ENCODE measurements around the gene MOV10. TPM values are rescaled to one million over a fixed set of nuclear protein-coding genes. Genes with fewer than 3 reads are reported as not detected.

Gene MOV10
- total and polyA plus RNA-seq, 2 donors = 33.6 to 62.9 TPM

DNA sequence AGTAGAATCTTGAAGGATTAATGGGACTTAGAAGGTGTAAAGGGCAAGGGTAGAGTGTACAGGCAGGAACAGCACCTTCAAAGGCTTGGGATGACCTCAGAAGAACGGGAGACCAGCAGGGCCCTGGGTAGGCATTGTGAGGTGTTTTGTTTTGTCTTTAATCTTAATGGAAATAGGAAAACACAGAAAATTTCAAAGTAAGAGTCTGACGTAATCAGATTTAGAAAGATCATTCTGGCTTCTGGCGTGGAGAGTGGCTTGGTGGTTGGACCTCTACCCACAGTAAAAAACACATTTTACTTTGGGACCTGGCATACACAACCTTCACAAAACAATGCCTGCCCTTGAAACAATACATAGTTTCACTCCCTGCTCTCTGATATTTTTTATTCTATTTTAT, 4.1 kb downstream of the MOV10 start:
- Histone ChIP-seq H3K27me3 (ENCODE audit: control insufficient read depth in 2 of 2, insufficient read depth in 1 of 2, low read length in 1 of 2) (no peaks in the 10 kb centered on the region), H3K4me3 (ENCODE audit: low read length in 2 of 2) (no peak overlapping the region), H3K27ac (ENCODE audit: low read depth in 1 of 2, low read length in 1 of 2) (no peak overlapping the region), H3K4me1 (ENCODE audit: control insufficient read depth in 2 of 2, insufficient read depth in 2 of 2, low read length in 2 of 2) (peaks cover 3 to 18% of the 10 kb centered on the region in 2 donors), H3K36me3 (ENCODE audit: control insufficient read depth in 2 of 2, insufficient read depth in 2 of 2, low read length in 1 of 2) (no peaks in the 10 kb centered on the region), H3K9me3 (ENCODE audit: control insufficient read depth in 2 of 2, insufficient read depth in 1 of 2, low read length in 1 of 2) (no peaks in the 10 kb centered on the region)
- DNase-seq (ENCODE audit: low read depth in 6 of 9, low spot score in 9 of 9) = no peak
- 90% methylated on average over 3 of the region's 3 CpGs for WGBS

DNA sequence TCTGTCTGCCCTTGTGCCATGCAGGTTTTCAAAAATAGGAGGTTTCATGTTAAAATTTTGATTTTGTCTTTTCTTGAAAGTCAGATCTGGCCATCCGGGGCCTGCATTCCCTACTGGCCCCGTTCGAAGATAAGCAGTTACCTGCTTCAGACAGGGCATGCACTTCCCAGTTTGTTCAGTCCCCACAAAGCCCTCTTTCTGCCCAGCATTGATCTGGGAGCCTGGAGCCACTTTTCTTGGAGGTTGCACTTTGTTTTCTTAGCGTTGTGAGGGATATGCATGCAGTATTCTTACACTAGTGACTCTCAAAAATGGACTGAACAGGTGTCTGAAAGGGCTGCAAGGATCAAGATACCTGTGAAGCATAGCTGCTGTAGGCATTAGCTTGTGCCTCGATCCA, 11.5 kb downstream of the MOV10 start:
- Histone ChIP-seq H3K4me3 (ENCODE audit: low read length in 2 of 2) (no peak overlapping the region), H3K4me1 (ENCODE audit: control insufficient read depth in 2 of 2, insufficient read depth in 2 of 2, low read length in 2 of 2) (peaks cover 0 to 15% of the 10 kb centered on the region in 2 donors), H3K27me3 (ENCODE audit: control insufficient read depth in 2 of 2, insufficient read depth in 1 of 2, low read length in 1 of 2) (no peaks in the 10 kb centered on the region), H3K27ac (ENCODE audit: low read depth in 1 of 2, low read length in 1 of 2) (no peak overlapping the region), H3K9me3 (ENCODE audit: control insufficient read depth in 2 of 2, insufficient read depth in 1 of 2, low read length in 1 of 2) (no peaks in the 10 kb centered on the region), H3K36me3 (ENCODE audit: control insufficient read depth in 2 of 2, insufficient read depth in 2 of 2, low read length in 1 of 2) (peaks cover 12 to 14% of the 10 kb centered on the region in 2 donors)
- 96% methylated on average over 5 of the region's 5 CpGs for WGBS
- no peak for DNase-seq (ENCODE audit: low read depth in 6 of 9, low spot score in 9 of 9)

DNA sequence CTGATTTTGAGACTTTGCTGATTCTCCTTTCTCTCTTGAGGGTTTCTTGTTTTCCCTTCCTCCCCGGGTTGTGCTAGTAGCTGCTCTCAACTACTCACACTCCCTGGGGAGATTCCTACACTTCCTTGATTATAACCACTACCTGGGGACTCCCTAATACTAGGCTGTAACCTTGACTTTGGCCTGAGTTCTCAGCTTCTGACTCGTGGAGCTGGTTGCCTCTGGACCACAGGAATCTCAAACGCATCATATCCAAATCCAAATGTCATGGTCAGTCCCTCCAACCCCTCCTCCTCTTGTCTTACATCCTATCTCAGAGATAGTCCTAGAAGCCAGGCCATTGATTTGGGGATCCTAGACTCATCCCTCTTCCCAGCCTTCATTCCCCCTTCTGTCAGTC, 12.0 kb downstream of the MOV10 start:
- no peak for DNase-seq (ENCODE audit: low read depth in 6 of 9, low spot score in 9 of 9)
- peaks cover 13 to 14% of the 10 kb centered on the region in 2 donors for H3K36me3 ChIP-seq (ENCODE audit: control insufficient read depth in 2 of 2, insufficient read depth in 2 of 2, low read length in 1 of 2)
- H3K27ac ChIP-seq (ENCODE audit: low read depth in 1 of 2, low read length in 1 of 2) = no peak overlapping the region
- 95% methylated on average over 3 of the region's 3 CpGs for WGBS
- H3K4me1 ChIP-seq (ENCODE audit: control insufficient read depth in 2 of 2, insufficient read depth in 2 of 2, low read length in 2 of 2) = peaks cover 0 to 15% of the 10 kb centered on the region in 2 donors
- no peaks in the 10 kb centered on the region for H3K9me3 ChIP-seq (ENCODE audit: control insufficient read depth in 2 of 2, insufficient read depth in 1 of 2, low read length in 1 of 2)
- no peak overlapping the region for H3K4me3 ChIP-seq (ENCODE audit: low read length in 2 of 2)
- H3K27me3 ChIP-seq (ENCODE audit: control insufficient read depth in 2 of 2, insufficient read depth in 1 of 2, low read length in 1 of 2) = no peaks in the 10 kb centered on the region

- no peaks in the 10 kb centered on the region for H3K27me3 ChIP-seq (ENCODE audit: control insufficient read depth in 2 of 2, insufficient read depth in 1 of 2, low read length in 1 of 2)
- no peak overlapping the region for H3K27ac ChIP-seq (ENCODE audit: low read depth in 1 of 2, low read length in 1 of 2)
- H3K36me3 ChIP-seq (ENCODE audit: control insufficient read depth in 2 of 2, insufficient read depth in 2 of 2, low read length in 1 of 2) = peaks cover 17 to 18% of the 10 kb centered on the region in 2 donors
- H3K9me3 ChIP-seq (ENCODE audit: control insufficient read depth in 2 of 2, insufficient read depth in 1 of 2, low read length in 1 of 2) = no peaks in the 10 kb centered on the region
- WGBS = 94% methylated on average over 4 of the region's 4 CpGs
- no peak for DNase-seq (ENCODE audit: low read depth in 6 of 9, low spot score in 9 of 9)
- H3K4me1 ChIP-seq (ENCODE audit: control insufficient read depth in 2 of 2, insufficient read depth in 2 of 2, low read length in 2 of 2) = peaks cover 0 to 15% of the 10 kb centered on the region in 2 donors
- no peak overlapping the region for H3K4me3 ChIP-seq (ENCODE audit: low read length in 2 of 2)
Observed at GRCh38 chr1:112686835-112687234, 12.4 kb downstream of the MOV10 start.

GRCh38 chr1:112687361-112687760, 12.9 kb downstream of the MOV10 start:
- DNase-seq (ENCODE audit: low read depth in 6 of 9, low spot score in 9 of 9) = no peak
- peak overlapping the region; percentile 69 to 85 for H3K27ac ChIP-seq (ENCODE audit: low read depth in 1 of 2, low read length in 1 of 2)
- WGBS = 95% methylated on average over 4 of the region's 4 CpGs
- no peaks in the 10 kb centered on the region for H3K9me3 ChIP-seq (ENCODE audit: control insufficient read depth in 2 of 2, insufficient read depth in 1 of 2, low read length in 1 of 2)
- peaks cover 0 to 15% of the 10 kb centered on the region in 2 donors for H3K4me1 ChIP-seq (ENCODE audit: control insufficient read depth in 2 of 2, insufficient read depth in 2 of 2, low read length in 2 of 2)
- H3K4me3 ChIP-seq (ENCODE audit: low read length in 2 of 2) = no peak overlapping the region
- no peaks in the 10 kb centered on the region for H3K27me3 ChIP-seq (ENCODE audit: control insufficient read depth in 2 of 2, insufficient read depth in 1 of 2, low read length in 1 of 2)
- peaks cover 21 to 23% of the 10 kb centered on the region in 2 donors for H3K36me3 ChIP-seq (ENCODE audit: control insufficient read depth in 2 of 2, insufficient read depth in 2 of 2, low read length in 1 of 2)

DNA sequence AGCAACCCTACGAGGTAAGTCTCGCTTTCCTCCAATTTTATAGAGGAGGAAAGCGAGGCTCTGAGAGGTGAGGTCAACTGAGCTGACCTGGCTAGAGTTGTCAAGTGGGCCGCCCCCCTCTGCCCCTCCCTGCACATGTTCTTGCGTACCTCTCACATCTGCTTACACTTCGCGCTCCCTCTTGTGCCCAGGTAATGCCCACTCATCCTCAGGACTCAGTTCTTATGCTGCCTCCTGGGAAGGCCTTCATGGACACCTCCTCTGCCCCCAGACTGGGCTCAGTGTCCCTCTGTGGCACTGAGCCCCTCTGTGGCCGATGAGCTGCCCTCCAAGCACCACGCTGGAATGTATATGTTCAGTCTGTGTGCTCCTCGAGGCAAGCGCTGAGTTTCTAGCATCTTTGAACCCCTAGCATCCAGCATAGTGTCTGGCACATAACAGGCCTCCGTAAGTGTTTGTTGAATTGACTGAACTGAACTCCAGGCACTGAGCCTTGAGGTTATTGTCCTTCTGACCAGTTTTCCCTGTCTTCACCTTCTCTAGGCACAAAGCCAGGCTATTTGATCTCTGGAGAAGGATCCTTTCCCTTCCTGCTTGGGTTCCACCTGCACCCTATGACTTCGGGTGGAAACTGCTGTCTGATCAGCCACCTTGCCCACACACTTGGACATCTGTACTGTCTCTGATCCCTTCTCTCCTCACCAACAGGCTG, 13.5 kb downstream of the MOV10 start:
- no peak for DNase-seq (ENCODE audit: low read depth in 6 of 9, low spot score in 9 of 9)
- H3K4me1 ChIP-seq (ENCODE audit: control insufficient read depth in 2 of 2, insufficient read depth in 2 of 2, low read length in 2 of 2) = peaks cover 0 to 15% of the 10 kb centered on the region in 2 donors
- H3K36me3 ChIP-seq (ENCODE audit: control insufficient read depth in 2 of 2, insufficient read depth in 2 of 2, low read length in 1 of 2) = peaks cover 26 to 28% of the 10 kb centered on the region in 2 donors
- no peaks in the 10 kb centered on the region for H3K27me3 ChIP-seq (ENCODE audit: control insufficient read depth in 2 of 2, insufficient read depth in 1 of 2, low read length in 1 of 2)
- H3K4me3 ChIP-seq (ENCODE audit: low read length in 2 of 2) = no peak overlapping the region
- 94% methylated on average over 13 of the region's 13 CpGs for WGBS
- peak overlapping the region; percentile 85 for H3K27ac ChIP-seq (ENCODE audit: low read depth in 1 of 2, low read length in 1 of 2)
- H3K9me3 ChIP-seq (ENCODE audit: control insufficient read depth in 2 of 2, insufficient read depth in 1 of 2, low read length in 1 of 2) = no peaks in the 10 kb centered on the region

DNA sequence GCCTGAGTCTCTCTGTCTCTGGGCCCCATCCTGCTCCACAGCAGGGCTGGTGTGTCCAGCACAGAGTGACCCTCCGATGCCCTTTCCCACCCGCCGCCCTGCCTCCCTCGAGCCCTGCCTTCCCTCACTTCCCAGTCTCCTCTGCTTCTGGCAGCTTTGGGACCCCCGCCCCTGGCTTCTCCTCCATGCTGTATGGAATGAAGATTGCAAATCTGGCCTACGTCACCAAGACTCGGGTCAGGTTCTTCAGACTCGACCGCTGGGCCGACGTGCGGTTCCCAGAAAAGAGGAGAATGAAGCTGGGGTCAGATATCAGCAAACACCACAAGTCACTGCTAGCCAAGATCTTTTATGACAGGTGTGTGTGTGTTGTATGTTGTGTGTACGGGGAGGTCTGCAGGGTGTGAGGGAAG, 14.3 kb downstream of the MOV10 start:
- DNase-seq (ENCODE audit: low read depth in 6 of 9, low spot score in 9 of 9) = no peak
- Histone ChIP-seq H3K9me3 (ENCODE audit: control insufficient read depth in 2 of 2, insufficient read depth in 1 of 2, low read length in 1 of 2) (no peaks in the 10 kb centered on the region), H3K27me3 (ENCODE audit: control insufficient read depth in 2 of 2, insufficient read depth in 1 of 2, low read length in 1 of 2) (no peaks in the 10 kb centered on the region), H3K4me1 (ENCODE audit: control insufficient read depth in 2 of 2, insufficient read depth in 2 of 2, low read length in 2 of 2) (peaks cover 0 to 15% of the 10 kb centered on the region in 2 donors), H3K36me3 (ENCODE audit: control insufficient read depth in 2 of 2, insufficient read depth in 2 of 2, low read length in 1 of 2) (peaks cover 33 to 34% of the 10 kb centered on the region in 2 donors), H3K27ac (ENCODE audit: low read depth in 1 of 2, low read length in 1 of 2) (peak overlapping the region; percentile 85), H3K4me3 (ENCODE audit: low read length in 2 of 2) (no peak overlapping the region)
- 91% methylated on average over 13 of the region's 13 CpGs for WGBS

DNA sequence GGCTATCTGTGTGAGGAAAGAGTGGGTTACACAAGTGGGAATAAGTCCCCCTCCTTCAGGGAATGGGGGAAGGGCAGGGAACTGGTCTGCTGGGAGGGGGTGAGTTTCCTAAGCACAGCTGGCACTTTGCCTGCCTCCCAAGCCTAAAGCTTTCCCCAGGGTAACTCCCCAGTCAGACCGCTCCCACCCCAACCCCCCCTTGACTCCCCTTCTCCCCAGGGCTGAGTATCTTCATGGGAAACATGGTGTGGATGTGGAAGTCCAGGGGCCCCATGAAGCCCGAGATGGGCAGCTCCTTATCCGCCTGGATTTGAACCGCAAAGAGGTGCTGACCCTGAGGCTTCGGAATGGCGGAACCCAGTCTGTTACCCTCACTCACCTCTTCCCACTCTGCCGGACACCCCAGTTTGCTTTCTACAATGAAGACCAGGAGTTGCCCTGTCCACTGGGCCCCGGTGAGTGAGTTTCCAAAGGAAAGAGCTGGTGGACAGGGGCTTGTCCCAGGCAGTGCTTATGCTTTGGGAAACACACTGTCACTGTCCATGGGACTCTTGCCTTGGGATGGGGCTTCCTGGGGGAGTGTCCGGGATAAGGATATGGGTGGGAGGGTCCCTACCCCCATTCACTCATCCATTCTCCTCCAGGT, 14.9 kb downstream of the MOV10 start:
- H3K4me3 ChIP-seq (ENCODE audit: low read length in 2 of 2) = no peak overlapping the region
- no peaks in the 10 kb centered on the region for H3K27me3 ChIP-seq (ENCODE audit: control insufficient read depth in 2 of 2, insufficient read depth in 1 of 2, low read length in 1 of 2)
- H3K4me1 ChIP-seq (ENCODE audit: control insufficient read depth in 2 of 2, insufficient read depth in 2 of 2, low read length in 2 of 2) = peaks cover 0 to 15% of the 10 kb centered on the region in 2 donors
- WGBS = 93% methylated on average over 9 of the region's 9 CpGs
- DNase-seq (ENCODE audit: low read depth in 6 of 9, low spot score in 9 of 9) = no peak
- H3K27ac ChIP-seq (ENCODE audit: low read depth in 1 of 2, low read length in 1 of 2) = peak overlapping the region; percentile 62 to 85
- no peaks in the 10 kb centered on the region for H3K9me3 ChIP-seq (ENCODE audit: control insufficient read depth in 2 of 2, insufficient read depth in 1 of 2, low read length in 1 of 2)
- peaks cover 38% of the 10 kb centered on the region in 2 donors for H3K36me3 ChIP-seq (ENCODE audit: control insufficient read depth in 2 of 2, insufficient read depth in 2 of 2, low read length in 1 of 2)

- Histone ChIP-seq H3K36me3 (ENCODE audit: control insufficient read depth in 2 of 2, insufficient read depth in 2 of 2, low read length in 1 of 2) (peaks cover 39 to 44% of the 10 kb centered on the region in 2 donors), H3K4me3 (ENCODE audit: low read length in 2 of 2) (no peak overlapping the region), H3K27ac (ENCODE audit: low read depth in 1 of 2, low read length in 1 of 2) (peak overlapping the region; percentile 62 to 85), H3K9me3 (ENCODE audit: control insufficient read depth in 2 of 2, insufficient read depth in 1 of 2, low read length in 1 of 2) (no peaks in the 10 kb centered on the region), H3K27me3 (ENCODE audit: control insufficient read depth in 2 of 2, insufficient read depth in 1 of 2, low read length in 1 of 2) (no peaks in the 10 kb centered on the region), H3K4me1 (ENCODE audit: control insufficient read depth in 2 of 2, insufficient read depth in 2 of 2, low read length in 2 of 2) (peaks cover 0 to 15% of the 10 kb centered on the region in 2 donors)
- WGBS = 98% methylated on average over 11 of the region's 11 CpGs
- no peak for DNase-seq (ENCODE audit: low read depth in 6 of 9, low spot score in 9 of 9)
Observed at GRCh38 chr1:112689842-112690237, 15.4 kb downstream of the MOV10 start.
